Urothelium cell line (cell line): Measurements from ENCODE around the gene ZNF143.
"Not testable (repeated sequence)": the region's sequence is repeated elsewhere in the genome, so short reads cannot be mapped to it uniquely, and the experiment has no call there.

Experiments
- DNase-seq: peaks from one replicate; pipeline ENCODE4 v3.0.0; 2011; ENCODE audit warnings: low spot score, mixed read lengths
- FAIRE-seq: peaks from 2 replicates; lab custom pipeline; 2011; peaks lifted over from hg19 to GRCh38; lab: Jason Lieb, UNC

ZNF143 gene

DNA sequence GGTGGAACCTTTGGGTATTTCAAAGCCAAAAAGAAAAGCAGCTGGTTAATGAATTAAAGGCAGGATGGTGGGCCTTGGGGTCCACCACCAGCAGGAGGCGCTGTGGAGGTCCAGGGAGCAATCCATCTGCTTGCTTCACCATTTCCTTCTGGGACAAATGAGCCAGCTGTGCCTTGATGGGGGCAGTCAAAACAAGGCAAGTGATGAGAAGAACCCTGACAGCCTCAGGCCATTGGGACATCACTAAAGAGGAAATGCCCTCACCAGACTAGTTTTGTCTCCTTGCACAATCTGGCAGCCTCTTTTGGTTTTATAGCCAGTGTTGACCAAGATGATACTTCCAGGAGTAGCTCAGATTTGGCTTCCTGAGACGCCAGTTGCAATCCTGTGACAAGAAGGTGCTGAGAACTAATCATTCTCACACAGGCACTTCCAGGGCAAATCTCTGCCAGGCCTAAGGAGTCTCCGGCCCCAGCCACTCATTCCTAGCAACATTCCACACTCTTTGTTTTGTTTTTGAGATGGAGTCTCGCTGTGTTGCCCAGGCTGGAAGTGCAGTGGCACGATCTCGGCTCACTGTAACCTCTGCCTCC, 74.5 kb downstream of the ZNF143 start:
- FAIRE-seq: no peak

DNA sequence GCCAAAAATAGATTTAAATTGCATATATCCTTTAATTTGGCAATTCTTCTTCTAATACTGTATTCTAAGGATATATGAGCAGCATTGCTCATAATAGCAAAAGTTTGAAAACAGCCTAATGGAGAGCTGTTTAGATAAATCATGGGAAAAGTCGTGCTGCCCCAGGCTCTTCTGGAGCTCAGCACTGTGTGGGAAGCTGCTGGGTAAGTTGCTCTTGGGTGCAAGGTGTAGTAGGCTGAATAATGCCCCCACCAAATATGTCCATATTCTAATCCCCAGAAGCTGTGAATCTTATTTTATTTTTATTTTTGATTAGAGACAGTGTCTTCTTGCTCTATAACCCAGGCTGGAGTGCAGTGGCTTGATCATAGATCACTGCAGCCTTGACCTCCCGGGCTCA, 77.7 kb downstream of the ZNF143 start:
- FAIRE-seq: no peak
- no peak for DNase-seq

More for the DNA sequence above, 74.5 kb downstream of the ZNF143 start:
- peak; percentile 58 for DNase-seq

DNA sequence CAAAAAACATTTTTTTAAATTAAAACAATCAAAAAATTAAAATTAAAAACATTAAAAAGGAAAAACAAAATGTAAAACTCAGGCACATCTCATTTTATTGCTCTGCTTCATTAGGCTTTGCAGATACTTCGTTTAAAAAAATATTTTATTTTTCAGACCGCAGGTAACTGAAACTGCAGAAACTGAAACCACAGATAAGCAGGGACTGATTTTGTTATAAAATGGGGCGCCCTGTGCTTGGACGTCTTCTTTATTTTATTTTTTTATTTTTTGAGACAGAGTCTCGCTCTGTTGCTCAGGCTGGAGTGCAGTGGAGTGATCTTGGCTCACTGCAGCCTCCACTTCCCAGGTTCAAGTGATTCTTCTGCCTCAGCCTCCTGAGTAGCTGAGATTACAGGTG, 88.4 kb downstream of the ZNF143 start:
- FAIRE-seq: not testable (repeated sequence)

DNA sequence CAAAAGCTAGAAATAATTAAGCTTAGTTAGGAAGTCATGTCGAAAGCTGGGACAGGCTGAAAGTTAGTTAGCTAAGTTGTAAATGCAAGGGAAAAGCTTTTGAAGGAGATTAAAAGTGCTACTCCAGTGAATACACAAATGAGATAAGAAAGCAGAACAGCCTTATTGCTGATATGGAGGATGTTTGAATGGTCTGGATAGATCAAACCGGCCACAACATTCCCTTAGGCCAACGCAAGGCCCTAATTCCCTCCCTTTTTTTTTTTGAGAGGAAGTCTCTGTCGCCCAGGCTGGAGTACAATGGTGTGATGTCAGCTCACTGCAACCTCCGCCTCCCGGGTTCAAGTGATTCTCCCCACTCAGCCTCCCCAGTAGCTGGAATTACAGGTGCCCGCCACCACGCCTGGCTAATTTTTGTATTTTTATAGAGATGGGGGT, 89.4 kb downstream of the ZNF143 start:
- FAIRE-seq: no peak
- DNase-seq: no peak

More for the DNA sequence above, 88.4 kb downstream of the ZNF143 start:
- not testable (repeated sequence) for DNase-seq

DNA sequence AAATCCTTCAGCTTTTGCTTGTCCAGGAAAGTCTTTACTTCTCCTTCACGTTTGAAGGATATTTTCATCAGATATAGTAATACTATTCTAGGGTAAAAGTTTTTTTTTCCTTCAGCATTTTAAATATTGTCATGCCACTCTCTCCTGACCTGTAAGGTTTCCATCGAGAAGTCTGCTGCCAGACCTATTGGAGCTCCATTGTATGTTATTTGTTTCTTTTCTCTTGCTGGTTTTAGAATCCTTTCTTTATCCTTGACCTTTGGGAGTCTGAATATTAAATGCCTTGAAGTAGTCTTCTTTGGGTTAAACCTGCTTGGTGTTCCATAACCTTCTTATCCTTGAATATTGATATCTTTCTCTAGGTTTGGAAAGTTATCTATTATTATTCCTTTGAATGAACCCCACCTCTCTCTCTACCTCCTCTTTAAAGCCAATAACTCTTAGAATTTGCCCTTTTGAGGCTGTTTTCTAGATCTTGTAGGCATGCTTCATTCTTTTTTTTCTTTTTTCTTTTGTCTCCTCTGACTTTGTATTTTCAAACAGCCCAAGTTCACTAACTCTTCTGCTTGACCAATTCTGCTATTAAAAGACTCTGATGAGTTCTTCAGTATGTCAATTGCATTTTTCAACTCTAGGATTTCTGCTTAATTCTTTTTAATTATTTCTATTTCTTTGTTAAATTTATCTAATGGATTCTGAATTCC, 100.6 kb downstream of the ZNF143 start:
- DNase-seq (no peak), FAIRE-seq (no peak)

DNA sequence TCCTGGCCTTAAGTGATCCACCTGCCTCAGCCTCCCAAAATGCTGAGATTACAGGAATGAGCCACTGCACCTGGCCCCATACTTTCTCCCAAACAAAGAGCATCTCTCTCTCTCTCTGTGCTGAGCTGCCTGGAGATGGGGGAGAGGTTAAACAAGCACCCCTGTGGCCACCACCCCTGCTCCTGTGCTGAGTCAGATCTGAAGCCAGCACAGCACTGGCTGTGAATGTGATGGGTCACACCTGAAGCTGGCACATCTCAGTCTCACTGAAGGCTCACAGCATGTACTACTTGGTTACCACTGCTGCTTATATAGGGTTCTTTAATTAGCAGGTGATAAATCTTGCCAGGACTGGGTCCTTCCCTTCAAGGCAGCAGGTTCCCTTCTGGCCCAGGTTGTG, 101.9 kb downstream of the ZNF143 start:
- FAIRE-seq (no peak), DNase-seq (no peak)

DNA sequence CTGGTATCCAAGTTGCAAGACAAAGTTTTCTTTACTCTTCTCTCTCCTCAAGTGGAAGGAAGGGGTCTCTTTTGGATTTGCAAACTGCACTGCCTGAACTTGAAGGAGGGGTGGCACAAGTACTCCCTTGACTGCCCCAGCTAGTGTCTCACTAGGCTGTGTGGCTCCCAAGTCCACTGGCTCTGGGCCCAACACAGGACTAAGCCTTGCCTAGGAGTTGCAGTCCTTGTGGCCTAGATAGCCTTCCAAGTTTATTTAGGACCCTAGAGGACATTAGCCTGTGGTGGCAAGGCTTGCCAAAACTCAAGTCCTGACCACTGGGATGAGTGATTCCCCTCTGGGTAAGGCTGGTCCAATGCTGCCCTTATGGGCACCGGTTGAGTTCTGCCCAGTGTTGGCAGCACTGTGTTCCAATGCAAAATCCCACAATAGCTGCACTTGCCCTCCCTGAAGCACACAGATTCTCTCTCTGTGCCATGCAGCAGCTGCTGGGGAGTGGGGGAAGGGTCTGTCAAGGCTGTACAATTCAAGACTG, 102.5 kb downstream of the ZNF143 start:
- no peak for DNase-seq
- no peak for FAIRE-seq

DNA sequence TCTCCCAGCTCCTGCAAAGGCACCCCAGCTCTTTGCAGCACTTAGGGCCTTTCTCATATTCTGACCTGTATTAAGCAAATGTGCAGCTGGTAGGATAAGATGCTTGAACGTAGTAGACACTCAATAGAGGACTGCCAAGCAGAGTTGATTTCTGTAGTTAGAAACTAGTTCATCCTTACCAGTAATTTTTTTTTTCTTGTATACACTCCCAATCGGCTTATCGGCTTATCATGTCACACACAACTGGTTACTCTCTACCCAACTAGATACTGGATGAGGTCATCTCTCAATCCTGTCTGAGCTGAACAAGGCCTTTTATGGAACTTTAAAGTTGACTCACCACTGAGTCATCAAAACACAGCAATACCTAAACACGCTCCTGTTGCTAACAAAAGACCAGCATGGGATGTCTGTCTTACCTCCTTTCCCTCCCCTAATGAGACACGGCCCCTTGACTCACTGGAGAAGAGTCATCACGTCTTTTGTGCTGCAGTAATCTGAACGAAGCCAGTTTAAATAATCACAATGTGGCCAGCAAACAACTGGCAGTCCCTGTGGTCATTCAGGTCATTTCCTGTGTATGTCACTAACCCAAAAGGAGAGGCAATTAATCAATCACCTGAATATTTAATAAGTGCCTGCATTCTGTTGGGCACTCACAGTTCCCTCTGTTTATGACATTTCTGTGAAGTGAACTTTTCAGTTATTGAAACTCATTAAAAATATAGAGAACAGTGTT, 105.2 kb downstream of the ZNF143 start:
- DNase-seq: peak; percentile 93

DNA sequence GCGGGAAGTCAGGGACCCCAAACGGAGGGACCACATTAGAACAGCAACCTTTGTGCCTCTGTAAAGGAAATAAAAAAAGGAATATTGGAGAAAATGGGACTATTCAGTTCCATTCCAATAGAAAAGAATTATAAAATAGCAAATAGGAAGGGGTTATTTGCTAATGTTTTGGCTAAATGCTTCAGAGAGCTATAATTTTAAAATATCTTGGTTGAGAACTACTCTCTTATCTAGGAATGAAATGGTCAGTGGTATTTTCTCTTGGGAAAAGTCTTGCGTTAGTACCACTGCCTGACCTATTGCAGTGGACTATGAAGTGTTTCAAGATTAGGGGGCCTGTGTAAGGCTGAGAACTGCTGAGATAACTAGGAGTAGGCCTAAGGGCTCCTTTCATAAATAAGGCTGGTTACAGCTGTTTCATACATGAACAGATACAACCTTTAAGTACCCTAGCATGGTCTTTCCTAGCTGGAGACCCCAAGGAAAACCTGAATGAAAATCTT, 105.8 kb downstream of the ZNF143 start:
- no peak for FAIRE-seq
- DNase-seq: no peak

More for the DNA sequence above, 105.2 kb downstream of the ZNF143 start:
- no peak for FAIRE-seq

DNA sequence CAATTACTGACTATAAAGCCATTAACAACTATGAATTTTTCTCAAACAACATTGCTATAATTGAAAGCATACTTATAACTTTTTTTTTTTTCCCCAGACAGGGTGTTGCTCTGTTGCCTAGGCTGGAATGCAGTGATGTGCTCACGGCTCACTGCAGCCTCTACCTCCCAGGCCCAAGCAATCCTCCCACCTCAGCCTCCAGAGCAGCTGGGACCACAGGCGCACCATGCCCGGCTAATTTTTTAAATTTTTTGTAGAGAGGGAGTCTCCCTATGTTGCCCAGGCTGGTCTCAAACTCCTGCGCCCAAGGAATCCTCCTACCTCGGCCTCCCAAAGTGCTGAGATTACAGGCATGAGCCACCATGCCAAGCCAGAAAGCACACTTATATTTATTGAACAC, 106.6 kb downstream of the ZNF143 start:
- DNase-seq: no peak

DNA sequence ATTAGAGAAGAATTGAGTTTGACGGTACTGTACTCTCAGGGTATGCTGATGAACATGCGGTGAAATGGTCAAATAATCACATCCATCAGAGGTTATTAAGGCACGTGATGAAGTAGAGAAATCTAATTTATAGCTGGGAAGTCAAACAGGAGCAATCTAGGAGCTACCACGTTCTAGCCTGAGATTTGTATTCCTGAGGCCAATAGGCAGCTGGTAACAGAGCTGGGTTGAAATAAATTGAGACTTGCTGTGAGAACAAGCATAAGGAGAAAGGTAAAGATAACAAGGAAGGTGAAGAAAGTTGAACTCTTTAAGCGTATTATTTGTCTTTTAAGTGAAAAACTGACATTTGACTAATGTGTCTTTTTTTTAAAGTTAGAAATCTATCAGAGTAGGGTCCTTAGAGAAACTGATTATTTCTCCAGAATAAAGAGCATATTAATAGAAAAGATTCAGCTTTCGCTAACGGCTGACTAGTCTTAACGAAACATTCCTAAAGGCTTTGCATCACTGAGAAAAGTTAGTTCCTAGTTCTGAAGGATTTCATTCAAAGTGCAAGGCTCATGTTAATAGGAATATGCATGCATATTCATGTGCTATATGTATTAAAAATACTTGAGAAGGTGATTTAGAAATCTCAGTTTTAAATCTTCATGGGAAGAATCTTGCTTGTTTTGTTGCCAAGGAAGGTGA, 107.5 kb downstream of the ZNF143 start:
- FAIRE-seq (no peak), DNase-seq (no peak)

More for the DNA sequence above, 106.6 kb downstream of the ZNF143 start:
- no peak for FAIRE-seq

DNA sequence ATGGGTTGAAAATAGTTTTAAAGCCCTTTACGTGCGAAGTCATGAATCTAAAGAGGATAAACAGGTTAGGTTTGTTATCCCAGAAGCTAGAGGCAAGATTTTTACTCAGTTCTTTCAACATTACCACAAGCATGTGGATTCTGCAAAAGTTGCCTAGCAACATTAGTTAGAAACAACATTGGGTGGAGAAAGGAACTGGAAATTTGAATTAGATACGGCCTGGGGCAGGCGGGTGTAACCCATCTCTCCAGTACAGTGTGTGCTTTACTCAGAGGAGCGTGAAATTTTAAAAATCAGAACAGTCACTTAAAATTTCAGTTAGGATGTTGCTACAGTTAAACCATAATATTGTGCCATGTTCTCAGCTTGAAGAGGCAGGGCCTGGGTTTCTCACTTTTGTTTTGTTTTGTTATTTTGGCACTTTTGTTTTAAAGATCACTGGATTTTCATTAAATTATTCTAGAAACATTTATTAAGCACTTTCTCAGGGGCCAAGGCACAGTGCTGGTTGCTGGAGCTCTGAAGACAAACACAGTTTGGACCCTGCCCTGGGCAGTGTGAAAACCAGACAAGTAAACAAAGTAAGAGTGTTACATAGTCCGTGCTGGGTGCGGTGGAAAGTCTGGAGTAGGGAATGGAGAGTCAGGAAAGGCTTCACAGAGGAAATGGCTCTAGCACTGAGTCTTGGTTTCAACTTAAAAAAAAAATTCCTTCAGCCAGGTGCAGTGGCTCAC, 108.2 kb downstream of the ZNF143 start:
- no peak for FAIRE-seq
- no peak for DNase-seq

DNA sequence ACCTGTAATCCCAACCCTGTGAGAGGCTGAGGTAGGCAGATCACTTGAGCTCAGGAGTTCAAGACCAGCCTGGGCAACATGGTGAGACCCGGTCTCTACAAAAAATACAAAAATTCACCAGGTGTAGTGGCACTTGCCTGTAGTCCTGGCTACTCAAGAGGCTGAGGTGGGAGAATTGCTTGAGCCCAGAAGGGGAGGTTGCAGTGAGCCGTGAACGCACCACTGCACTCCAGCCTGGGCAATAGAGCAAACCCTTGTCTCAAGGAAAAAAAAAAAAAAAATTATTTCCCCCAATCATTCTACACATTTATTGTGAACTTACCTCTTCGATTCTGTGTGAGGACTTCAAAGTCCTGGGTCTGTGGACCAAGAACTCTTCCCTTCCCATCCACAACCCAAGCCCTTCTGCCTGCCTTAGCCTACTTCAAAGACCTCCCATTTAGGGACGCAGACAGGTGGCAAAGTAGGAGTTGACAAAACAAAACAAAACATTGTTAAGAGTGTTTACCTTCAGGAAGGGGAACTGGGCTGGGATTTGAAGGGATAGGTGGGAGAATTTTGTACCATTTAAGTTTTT, 108.9 kb downstream of the ZNF143 start:
- FAIRE-seq (no peak), DNase-seq (no peak)

DNA sequence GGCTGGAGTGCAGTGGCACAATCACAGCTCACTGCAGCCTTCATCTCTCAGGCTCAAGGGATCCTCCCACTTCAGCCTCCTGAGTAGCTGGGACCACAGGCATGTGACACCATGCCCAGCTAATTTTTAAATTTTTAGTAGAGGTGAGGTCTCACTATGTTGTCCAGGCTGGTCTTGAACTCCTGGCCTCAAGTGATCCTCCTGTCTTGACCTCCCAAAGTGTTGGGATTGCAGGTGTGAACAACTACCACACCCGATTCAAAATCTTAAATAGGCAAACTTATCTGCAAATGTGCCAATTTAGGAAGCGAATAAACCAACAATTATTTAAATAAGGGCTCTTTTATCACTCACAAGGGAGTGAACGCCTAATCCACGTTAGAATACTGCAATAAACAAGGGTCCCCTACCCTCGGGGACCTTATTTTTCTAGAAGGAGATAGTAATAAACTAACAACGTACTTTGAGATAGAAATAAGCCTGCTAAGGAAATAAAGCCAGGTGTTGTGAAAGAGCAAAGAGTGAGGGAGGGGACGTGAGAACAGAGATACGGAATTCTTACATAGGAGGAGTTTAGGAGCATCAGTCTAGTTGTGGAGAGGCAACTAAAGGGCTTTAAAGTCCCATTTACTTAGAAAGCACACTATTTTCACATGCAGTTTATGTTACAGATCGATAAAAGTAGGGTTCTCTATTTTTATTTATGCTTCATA, 109.7 kb downstream of the ZNF143 start:
- FAIRE-seq (no peak), DNase-seq (no peak)

DNA sequence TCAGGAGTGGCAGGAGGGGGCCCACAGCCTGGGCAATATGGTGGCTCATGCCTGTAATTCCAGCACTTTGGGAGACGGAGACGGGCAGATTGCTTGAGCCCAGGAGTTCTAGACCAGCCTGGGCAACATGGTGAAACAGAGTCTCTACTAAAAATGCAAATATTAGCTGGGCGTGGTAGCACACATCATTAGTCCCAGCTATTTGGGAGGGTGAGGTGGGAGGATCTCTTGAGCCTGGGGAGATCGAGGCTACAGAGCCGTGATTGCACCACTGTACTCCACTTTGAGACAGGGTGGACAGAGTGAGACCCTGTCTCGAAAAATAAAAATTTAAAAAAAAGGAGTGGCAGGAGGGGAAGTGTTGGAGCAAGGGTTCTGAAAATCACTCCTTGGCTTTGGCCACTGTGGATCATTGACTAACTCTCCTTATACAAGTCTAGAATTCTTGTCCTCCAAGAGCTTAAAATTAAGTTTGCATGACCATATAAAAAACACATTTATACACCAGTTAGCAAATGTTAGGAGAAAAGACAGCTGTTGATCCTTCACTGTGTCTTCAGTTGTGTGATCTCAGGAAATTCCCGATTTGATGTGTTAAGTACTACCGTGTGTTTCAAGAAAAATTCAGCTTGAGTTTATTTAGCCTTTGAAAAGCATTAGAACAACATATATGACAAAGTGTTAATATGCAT, 110.4 kb downstream of the ZNF143 start:
- DNase-seq: no peak
- FAIRE-seq: no peak

DNA sequence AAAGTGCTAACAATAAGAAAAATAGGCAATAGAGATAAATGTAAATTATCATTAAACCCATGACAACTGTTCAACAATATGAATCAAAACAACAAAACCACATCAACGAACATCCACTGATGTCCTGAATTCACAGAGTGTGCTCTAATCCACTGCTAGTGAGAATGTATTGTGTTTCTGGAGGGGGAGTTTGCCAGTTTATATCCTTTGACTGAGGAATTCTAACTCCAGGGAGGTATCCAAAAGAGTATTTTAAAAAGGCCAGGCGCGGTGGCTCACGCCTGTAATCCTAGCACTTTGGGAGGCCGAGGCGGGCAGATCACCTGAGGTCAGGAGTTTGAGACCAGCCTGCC, 110.9 kb downstream of the ZNF143 start:
- FAIRE-seq (no peak), DNase-seq (no peak)

DNA sequence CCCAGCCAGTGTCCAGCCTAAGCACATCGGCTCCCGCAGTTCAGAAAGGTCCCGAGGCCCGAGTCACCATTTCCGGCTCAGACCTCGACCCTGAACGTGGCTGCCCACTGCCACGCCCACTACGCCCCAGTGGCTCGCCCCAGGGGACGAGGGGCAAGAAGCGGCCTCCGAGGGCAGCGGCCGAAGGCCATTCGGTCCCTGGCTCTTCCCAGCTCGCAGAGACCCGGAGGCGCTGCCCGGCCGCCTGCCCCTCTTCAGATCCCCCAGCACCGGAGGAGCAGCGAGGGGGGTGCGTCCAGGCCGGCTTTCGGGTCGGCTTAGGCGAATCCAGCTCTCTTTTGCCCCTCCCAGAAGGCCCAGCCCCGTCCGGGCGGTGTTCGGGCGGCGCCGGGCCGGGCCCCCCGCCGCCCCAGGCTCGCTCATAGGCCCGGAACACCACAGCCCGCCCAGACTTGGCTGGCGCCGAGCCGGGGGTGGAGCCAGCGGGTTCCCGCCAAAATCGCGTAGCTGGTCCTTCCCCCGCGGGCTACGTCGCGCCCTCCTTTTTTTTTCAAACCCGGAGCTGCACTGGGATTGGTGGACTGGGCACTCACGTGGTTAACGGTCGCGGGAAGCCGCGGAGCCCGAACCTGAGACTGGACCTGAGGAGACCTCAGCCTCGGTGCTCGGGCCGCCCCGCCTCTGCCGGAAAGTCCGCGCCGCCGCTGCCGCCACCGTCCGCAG, 112.4 kb downstream of the ZNF143 start, which contains the start of gene WEE1:
Gene WEE1, plus strand, starts transcription at position 619 of the 723 bp plus-strand sequence. CDS start 264 bp downstream, outside the sequence.
- DNase-seq (peak; percentile 98), FAIRE-seq (no peak)
